Coronary artery (tissue), 2 donors: Measurements from ENCODE around the gene CXorf49.
"Not testable (repeated sequence)": the region's sequence is repeated elsewhere in the genome, so short reads cannot be mapped to it uniquely, and the experiment has no call there.

Experiments
- DNase-seq: peaks from one replicate; pipeline ENCODE4 v3.0.0-alpha.2; 2017; ENCODE audit warnings: low spot score
- H3K27ac ChIP-seq, 2 donors: fragments of 200-600 bp; sonication (generic); one replicate each; pipeline ENCODE4 v1.5.1; 2016 to 2019
- H3K4me3 ChIP-seq: fragments of 200-600 bp; sonication (generic); 2 replicates; pipeline ENCODE4 v1.5.1; 2016; ENCODE audit warnings: mild to moderate bottlenecking, moderate library complexity

CXorf49 gene

GRCh38 chrX:71718185-71718584 is at the start of gene CXorf49:
CXorf49 (minus strand) TSS chrX:71718285; CDS start chrX:71718151, 134 bp downstream.
- H3K27ac ChIP-seq, H3K4me3 ChIP-seq: not testable (repeated sequence)

DNA sequence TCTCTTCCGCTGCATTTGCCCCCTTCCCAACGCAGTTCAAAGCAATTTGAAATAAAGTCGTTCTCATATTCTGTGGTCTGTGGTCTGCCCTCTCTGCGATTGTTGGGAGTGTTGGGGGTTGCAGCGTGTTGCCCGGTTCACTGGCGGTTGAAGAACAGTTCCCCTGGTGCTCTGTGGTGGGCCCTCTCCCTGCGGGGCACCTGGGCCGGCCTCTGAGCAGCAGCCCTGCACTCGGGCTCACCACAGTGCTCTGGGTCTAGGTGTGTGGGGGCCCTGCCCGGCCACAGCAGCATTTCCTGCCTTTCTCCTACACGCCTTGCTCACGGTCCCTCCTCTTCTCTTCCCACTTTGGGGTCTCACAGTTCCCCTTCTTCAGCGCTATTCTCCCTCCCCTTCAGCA is 49.0 kb upstream of the CXorf49 start:
- not testable (repeated sequence) for H3K4me3 ChIP-seq, DNase-seq

More at GRCh38 chrX:71718185-71718584, at the start of gene CXorf49:
- not testable (repeated sequence) for DNase-seq

DNA sequence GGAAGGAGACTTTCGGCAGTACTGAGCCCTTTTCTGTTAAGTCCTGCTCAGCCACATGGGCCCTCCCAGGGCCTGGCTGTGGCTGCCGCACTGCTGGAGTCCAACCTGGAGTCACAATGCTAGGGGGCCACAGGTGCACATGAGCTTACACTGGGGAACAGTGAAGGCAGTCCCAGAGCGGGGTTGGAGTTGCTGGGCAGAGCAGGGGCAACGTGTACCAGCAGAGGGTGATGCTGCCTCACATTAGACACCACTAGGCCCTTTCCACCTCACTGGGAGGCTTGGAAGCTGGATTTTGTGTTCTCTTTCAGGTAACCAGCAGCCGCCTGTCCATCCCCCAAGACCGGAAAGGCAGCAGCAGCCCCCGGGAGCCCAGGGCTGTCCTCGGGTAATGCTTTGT is 47.5 kb upstream of the CXorf49 start:
- not testable (repeated sequence) for DNase-seq, H3K4me3 ChIP-seq, H3K27ac ChIP-seq

More for the DNA sequence above, 49.0 kb upstream of the CXorf49 start:
- H3K27ac ChIP-seq = not testable (repeated sequence)

- not testable (repeated sequence) for H3K4me3 ChIP-seq, DNase-seq, H3K27ac ChIP-seq
Observed at GRCh38 chrX:71764832-71765231, 46.7 kb upstream of the CXorf49 start.

GRCh38 chrX:71763049-71763448 is 45.0 kb upstream of the CXorf49 start, which contains the start of gene CXorf49B:
CXorf49B (plus strand) TSS chrX:71763349; CDS start chrX:71763424, 75 bp downstream.
- DNase-seq, H3K27ac ChIP-seq, H3K4me3 ChIP-seq: not testable (repeated sequence)

- DNase-seq, H3K27ac ChIP-seq, H3K4me3 ChIP-seq: not testable (repeated sequence)
Observed at GRCh38 chrX:71760688-71761281, 42.7 kb upstream of the CXorf49 start.

DNA sequence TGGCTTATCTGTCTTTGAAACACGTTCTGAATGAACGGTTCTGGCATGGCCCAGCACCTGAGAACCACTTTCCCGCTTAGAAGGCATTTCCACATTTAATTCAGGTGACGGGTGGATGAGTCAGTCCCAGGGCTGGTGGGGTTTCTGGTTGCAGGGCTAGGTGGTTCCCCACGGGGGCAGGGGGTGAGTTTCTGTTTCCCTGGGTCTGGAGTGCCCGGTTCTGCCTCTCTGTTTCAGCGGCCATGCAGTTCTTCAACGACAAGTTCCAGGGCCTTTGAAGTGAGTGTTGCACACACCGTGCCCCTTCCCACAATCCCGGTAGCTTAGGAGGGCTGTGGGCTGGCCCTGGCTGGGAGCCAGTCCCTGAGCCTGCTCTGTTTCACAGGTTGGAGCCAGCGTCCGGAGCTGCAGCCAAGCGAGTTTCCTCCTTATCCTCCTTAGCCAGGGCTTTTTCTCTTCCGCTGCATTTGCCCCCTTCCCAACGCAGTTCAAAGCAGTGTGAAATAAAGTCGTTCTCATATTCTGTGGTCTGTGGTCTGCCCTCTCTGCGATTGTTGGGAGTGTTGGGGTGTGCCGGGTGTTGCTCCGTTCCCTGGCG is 2.3 kb upstream of the CXorf49 start:
- not testable (repeated sequence) for H3K4me3 ChIP-seq, DNase-seq, H3K27ac ChIP-seq

GRCh38 chrX:71719195-71719594 is 1.1 kb upstream of the CXorf49 start:
- not testable (repeated sequence) for H3K27ac ChIP-seq, H3K4me3 ChIP-seq, DNase-seq

- DNase-seq, H3K4me3 ChIP-seq, H3K27ac ChIP-seq: not testable (repeated sequence)
Observed at GRCh38 chrX:71716323-71716722, 1.8 kb downstream of the CXorf49 start.

DNA sequence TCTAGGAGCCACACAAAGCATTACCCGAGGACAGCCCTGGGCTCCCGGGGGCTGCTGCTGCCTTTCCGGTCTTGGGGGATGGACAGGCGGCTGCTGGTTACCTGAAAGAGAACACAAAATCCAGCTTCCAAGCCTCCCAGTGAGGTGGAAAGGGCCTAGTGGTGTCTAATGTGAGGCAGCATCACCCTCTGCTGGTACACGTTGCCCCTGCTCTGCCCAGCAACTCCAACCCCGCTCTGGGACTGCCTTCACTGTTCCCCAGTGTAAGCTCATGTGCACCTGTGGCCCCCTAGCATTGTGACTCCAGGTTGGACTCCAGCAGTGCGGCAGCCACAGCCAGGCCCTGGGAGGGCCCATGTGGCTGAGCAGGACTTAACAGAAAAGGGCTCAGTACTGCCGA is 2.5 kb downstream of the CXorf49 start:
- H3K4me3 ChIP-seq, H3K27ac ChIP-seq, DNase-seq: not testable (repeated sequence)

GRCh38 chrX:71714064-71714463 is 4.0 kb downstream of the CXorf49 start:
- H3K27ac ChIP-seq, DNase-seq, H3K4me3 ChIP-seq: not testable (repeated sequence)

- not testable (repeated sequence) for DNase-seq, H3K27ac ChIP-seq
Observed at GRCh38 chrX:71702853-71703252, 15.2 kb downstream of the CXorf49 start.

GRCh38 chrX:71699023-71699344 is 19.1 kb downstream of the CXorf49 start:
- not testable (repeated sequence) for H3K4me3 ChIP-seq, DNase-seq, H3K27ac ChIP-seq

More at GRCh38 chrX:71702853-71703252, 15.2 kb downstream of the CXorf49 start:
- H3K4me3 ChIP-seq = not testable (repeated sequence)

DNA sequence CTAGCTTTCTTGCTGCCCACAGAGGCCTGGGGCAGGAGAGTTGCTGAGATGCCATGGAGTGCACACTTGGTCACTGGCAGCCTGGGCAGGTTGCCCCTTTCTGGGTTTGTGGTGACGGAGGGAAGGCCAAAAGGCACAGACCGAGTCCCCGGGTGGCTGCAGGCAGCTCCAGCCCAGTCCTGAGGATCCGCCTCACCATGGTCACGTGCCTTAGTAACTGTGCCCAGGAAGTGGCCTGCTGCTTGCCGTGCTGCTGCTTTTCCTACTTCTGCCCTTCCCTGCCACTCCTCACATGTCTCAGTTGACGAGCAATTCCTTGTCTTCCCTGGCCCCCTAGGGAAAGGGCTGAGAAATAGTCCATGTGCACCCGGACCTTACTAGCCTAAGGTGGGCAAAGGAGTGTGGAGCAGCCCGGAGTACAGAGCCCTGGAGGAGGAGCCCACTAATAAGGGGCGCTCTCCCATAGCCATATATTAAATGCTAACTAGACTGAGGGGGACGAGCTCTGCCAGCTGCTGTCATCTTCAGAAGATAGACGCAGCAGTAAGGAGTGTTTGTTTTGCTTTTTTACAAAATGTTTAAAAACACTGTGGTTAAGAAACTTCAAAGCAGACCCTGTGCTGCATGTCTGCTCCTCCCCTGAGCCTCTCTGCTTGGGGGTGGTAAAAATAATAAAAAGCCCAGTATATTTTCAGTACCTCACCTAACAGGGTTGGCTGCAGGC is 19.6 kb downstream of the CXorf49 start:
- DNase-seq, H3K4me3 ChIP-seq, H3K27ac ChIP-seq: not testable (repeated sequence)

DNA sequence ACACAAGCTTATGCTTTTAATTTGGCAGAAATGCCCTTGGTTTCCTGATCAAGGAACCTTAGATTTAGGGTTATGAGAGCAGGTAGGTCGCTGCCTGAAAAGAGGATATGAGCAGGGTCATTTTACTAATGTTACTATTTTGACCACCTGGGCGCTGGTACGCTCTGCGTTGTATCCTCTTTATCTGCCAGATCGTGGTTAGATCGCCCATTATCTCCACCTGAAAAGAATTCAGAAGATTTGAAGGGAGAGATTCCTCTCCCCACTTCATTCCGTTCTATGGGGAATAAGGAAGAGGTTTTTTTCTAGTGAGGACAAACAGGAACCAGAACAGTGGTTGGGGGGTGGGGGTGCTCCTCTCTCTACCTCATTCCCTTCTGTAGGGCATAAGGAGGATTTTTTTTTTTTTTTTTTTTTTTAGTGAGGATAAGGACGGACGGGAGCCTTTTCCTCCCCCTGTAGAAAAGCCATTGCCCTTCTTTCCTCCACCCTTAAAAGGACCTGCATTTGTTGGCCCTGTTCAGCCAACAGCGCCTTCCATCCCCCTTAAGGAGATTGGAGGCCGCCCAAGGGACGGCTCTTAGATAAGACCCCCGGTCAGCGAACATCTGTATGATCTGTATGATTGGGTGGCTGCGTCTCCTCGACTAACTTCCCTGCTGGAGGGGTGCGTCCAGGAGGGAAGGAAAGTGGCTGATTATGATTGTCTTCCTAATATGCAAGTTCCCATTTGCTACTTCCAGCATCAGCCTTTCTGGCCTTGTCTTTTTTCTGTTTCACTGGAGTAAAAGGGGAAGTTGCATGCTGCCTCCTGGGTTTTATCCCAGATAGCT is 20.4 kb downstream of the CXorf49 start:
- not testable (repeated sequence) for H3K27ac ChIP-seq, H3K4me3 ChIP-seq, DNase-seq

- not testable (repeated sequence) for DNase-seq, H3K4me3 ChIP-seq, H3K27ac ChIP-seq
Observed at GRCh38 chrX:71696641-71697465, 21.2 kb downstream of the CXorf49 start.
